HEK293 (cell line): ENCODE measurements around the gene BTN2A1.

Experiments used
- TF ChIP-seq, protein P1 (sequence below): fragments of 450-650 bp; formaldehyde crosslinking; IDR thresholded peaks from 2 replicates; pipeline ENCODE4 v1.5.1; 2016; ENCODE audit warnings: missing biosample characterization, missing genetic modification characterization, low read depth
- TF ChIP-seq, protein P2 (sequence below): sonication (generic); formaldehyde crosslinking; IDR thresholded peaks from 2 replicates; pipeline ENCODE4 v1.8.1; 2022; ENCODE audit warnings: mild to moderate bottlenecking, moderate library complexity, missing genetic modification reagents

DNA sequence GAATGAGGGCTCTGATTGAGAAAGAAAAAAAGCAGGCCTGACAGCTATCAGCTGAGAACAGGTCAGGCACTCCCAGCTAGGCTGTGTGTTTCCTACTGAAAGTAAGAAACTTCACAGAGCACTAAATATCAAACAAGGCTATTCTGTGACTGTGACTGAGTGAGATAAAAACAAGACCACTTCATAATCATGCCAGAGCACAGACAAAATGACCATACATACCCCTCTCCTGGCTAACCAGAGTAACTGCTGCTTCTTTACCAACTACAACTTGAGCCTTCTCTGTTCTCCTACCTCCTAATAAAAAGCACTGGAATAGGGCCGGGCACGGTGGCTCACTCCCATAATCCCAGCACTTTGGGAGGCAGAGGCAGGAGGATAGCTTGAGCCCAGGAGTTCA is 35.5 kb downstream of the BTN2A1 start:
- TF ChIP-seq, protein P1, sequence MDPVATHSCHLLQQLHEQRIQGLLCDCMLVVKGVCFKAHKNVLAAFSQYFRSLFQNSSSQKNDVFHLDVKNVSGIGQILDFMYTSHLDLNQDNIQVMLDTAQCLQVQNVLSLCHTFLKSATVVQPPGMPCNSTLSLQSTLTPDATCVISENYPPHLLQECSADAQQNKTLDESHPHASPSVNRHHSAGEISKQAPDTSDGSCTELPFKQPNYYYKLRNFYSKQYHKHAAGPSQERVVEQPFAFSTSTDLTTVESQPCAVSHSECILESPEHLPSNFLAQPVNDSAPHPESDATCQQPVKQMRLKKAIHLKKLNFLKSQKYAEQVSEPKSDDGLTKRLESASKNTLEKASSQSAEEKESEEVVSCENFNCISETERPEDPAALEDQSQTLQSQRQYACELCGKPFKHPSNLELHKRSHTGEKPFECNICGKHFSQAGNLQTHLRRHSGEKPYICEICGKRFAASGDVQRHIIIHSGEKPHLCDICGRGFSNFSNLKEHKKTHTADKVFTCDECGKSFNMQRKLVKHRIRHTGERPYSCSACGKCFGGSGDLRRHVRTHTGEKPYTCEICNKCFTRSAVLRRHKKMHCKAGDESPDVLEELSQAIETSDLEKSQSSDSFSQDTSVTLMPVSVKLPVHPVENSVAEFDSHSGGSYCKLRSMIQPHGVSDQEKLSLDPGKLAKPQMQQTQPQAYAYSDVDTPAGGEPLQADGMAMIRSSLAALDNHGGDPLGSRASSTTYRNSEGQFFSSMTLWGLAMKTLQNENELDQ (tag by site-specific recombination): no peak
- TF ChIP-seq, protein P2, sequence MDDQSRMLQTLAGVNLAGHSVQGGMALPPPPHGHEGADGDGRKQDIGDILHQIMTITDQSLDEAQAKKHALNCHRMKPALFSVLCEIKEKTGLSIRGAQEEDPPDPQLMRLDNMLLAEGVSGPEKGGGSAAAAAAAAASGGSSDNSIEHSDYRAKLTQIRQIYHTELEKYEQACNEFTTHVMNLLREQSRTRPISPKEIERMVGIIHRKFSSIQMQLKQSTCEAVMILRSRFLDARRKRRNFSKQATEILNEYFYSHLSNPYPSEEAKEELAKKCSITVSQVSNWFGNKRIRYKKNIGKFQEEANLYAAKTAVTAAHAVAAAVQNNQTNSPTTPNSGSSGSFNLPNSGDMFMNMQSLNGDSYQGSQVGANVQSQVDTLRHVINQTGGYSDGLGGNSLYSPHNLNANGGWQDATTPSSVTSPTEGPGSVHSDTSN: no peak
